GM10248 (cell line): ENCODE results near the gene MLLT6.

Experiments
- CTCF ChIA-PET: fragments of 300-600 bp; sonication (Branson Sonifier 250); formaldehyde crosslinking; extraction: SDS; loops from one replicate; lab custom pipeline; 2021; ENCODE audit warnings: antibody characterized with exemption; lab: Yijun Ruan, JAX
- POLR2A ChIA-PET: fragments of 350-650 bp; sonication (Branson Sonifier 250); formaldehyde crosslinking; extraction: SDS; loops from one replicate; lab custom pipeline; 2020; ENCODE audit warnings: antibody characterized with exemption; lab: Yijun Ruan, JAX
- DNase-seq: peaks from one replicate; pipeline ENCODE4 v3.0.0; 2012; ENCODE audit errors: extremely low spot score
- TF ChIP-seq, protein P1 (sequence below): IDR thresholded peaks from 2 replicates; pipeline ENCODE4 v1.5.1; 2012; ENCODE audit warnings: mild to moderate bottlenecking, low read depth; ENCODE audit errors: extremely low read depth, missing control alignments, control extremely low read depth

Gene MLLT6

DNA sequence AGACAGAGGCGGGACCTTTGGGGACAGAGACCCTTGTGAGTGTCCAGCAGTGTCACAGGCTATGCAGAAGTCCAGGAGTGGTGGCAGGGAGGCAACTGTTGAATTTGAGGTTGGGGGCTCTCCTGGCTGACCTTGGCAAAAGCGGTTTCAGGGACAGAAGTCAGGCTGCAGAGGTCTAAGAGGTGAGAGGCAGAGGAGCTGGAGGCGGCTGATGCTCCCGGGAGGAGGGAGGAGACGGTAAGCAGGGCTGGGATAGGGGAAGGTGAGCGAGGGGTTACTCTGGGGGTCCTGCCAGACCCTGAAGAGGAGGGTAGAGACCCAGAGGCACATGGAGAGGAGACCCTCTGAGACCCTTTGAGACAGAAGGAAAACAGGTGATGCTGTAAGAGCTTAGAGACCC is 35.6 kb upstream of the MLLT6 start:
- DNase-seq: no peak
- CTCF ChIA-PET: interaction anchor here (0.8 to 22.9 kb wide), 14 partner anchors 9 to 505 kb away, joined by 3 to 416 read pairs (median 4); no protein-coding TSS in a partner anchor
- POLR2A ChIA-PET: no interaction called here
- TF ChIP-seq, protein P1, sequence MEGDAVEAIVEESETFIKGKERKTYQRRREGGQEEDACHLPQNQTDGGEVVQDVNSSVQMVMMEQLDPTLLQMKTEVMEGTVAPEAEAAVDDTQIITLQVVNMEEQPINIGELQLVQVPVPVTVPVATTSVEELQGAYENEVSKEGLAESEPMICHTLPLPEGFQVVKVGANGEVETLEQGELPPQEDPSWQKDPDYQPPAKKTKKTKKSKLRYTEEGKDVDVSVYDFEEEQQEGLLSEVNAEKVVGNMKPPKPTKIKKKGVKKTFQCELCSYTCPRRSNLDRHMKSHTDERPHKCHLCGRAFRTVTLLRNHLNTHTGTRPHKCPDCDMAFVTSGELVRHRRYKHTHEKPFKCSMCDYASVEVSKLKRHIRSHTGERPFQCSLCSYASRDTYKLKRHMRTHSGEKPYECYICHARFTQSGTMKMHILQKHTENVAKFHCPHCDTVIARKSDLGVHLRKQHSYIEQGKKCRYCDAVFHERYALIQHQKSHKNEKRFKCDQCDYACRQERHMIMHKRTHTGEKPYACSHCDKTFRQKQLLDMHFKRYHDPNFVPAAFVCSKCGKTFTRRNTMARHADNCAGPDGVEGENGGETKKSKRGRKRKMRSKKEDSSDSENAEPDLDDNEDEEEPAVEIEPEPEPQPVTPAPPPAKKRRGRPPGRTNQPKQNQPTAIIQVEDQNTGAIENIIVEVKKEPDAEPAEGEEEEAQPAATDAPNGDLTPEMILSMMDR: no peak

DNA sequence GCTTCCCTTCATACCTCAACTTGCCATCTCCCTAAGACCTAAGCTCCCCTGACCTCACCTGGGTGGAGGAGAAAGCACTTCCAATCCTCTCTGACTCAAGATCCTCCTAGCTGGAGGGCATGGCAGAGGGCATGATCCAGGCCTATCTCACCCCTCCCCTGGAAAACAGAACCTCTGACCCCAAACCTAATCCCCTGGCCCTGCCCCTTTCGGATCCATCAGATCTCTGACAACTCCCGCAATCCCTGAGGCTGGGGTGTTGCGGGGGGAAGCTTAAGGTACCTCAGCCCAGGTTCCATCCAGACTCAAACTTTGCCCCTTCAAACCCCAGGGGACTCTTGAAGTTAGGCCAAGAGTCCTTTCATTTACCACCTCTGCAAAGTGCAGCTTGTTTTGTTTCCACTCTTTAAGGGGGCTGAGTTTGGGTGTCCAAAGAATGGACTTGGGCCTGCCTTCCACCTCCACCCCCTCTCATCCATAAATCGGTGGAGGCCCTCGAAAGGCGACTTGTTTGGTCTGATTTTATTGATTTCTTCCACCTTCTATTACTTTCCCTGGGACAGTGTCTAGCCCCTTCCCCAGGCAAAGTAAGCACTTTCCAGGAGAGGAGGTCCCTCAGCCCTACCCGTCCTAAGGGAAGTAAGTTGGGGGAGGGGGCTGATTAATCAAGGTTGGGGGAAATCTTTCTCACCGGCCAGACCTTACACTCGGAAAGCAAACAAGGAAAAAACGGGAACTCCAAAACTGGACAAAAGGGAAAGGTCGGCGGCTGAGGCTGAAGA is 32.9 kb upstream of the MLLT6 start:
- DNase-seq: no peak
- CTCF ChIA-PET: interaction anchor here (1.2 to 22.9 kb wide), 5 partner anchors 9 to 118 kb away, joined by 3 to 416 read pairs (median 5); no protein-coding TSS in a partner anchor

DNA sequence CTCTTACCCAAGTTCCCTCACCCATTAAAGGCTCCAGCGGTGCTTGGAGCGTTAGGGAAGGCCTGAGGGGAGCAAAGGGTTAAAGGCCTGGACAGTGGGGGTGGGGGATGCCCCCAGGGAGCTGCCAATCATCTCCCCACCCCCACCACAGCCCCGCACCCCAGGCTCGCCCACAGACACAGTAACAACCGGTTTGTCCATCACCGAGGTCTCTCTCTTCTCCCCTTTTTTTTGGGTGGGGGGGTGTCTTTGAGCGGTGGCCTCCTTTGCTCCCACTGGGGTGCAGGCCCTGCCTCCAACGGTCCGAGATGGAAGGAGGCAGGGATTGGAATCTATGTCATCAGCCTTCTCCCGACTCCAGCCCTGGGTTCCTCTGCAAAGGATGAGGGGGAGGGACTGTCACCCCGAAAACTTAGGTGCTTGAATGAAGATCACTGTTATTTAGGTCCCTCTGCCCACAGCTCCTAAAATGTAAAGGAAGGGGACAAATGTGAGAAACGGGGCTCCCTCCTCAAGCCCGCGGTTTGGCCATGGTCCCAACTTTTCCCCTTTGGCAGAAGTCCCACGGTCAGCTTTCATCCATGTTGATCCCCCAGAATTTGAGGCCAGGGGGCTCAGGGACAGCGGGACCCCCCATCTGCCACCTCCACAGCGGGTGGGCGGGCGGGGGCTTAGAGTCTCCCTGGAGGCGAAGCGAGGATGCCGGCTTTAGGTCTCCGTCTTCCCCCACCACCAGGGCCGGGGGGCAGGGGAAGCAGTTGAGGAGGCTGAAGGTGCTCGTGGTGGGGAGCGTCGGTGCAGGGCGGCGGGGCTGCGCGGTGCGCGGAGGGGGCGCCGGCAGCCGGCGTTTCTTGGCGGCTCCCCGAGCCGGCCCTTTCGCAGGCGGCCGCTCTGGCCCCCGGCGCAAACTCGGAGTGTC is 32.0 kb upstream of the MLLT6 start:
- DNase-seq: no peak
- CTCF ChIA-PET: interaction anchor here (1.4 to 5.7 kb wide), 3 partner anchors 10 to 63 kb away, joined by 3 to 80 read pairs (median 7); no protein-coding TSS in a partner anchor
- TF ChIP-seq, protein P1: no peak
- POLR2A ChIA-PET: no interaction called here

More for the DNA sequence above, 32.9 kb upstream of the MLLT6 start:
- POLR2A ChIA-PET: no interaction called here
- TF ChIP-seq, protein P1: no peak

DNA sequence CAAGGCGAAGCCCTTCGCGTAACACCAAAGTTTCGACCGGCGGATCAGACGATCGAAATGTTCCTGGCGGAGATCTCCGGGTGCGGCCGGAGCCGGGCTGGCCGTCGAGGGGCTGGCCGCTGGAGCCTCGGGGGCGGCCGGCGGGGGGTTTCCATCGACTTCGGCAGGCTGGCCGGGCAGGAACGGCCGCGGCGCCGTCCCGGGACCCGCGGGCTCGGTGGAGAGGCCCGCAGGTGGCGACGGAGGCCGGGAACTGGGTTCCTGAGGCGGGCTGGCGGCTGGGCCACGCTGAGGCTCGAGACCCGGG is 31.4 kb upstream of the MLLT6 start:
- ChIA-PET CTCF (interaction anchor here (1.6 to 5.7 kb wide), 4 partner anchors 8 to 62 kb away, joined by 5 to 80 read pairs (median 6); no protein-coding TSS in a partner anchor), POLR2A (no interaction called here)
- TF ChIP-seq, protein P1: peak; percentile 15
- no peak for DNase-seq

DNA sequence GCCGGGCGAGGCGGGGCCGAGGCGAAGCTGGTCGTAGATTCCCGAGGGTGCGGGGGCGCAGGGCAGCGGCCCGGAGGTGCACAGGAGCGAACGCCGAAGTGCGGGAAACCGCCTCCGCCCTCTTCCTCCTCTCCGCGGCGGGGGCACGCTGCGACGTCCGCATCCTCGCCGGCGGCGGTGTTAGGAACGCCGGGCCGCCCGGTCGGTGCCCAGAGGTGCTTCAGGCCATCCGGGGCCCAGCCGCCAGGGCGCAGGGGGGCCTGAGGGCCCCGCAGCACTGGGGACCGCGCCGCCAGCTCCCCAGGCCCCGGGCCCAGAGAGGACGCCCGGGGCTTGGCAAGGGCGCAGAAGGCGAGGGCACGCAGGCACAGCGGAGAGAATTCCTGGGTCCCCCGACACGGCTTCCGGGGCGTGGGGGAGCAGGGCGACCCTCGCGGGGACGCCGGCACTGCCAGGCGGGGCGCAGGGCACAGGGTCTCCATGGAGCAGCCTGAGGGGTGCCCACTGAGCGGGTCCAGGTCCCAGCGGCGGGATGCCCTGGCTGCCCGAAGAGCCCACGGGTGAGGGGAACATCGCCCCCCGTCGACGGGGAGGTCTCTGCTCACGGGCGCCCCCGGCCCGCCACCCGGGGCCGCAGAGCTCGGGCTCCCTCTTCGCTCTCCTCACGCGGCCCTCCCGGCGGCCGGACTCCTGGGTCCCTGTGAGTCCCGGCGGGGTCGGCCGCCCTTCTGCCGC is 30.9 kb upstream of the MLLT6 start:
- TF ChIP-seq, protein P1: peak; percentile 22
- DNase-seq: no peak
- ChIA-PET POLR2A (no interaction called here), CTCF (interaction anchor here (1.4 to 5.7 kb wide), 6 partner anchors 9 to 115 kb away, joined by 4 to 80 read pairs (median 6); no protein-coding TSS in a partner anchor)
